NCI-H526 (cell line): ENCODE data around the gene CES3.
"Not testable (repeated sequence)": the region's sequence is repeated elsewhere in the genome, so short reads cannot be mapped to it uniquely, and the experiment has no call there.

Experiments used
- DNase-seq, 2 experiments: peaks; one replicate each; lab custom pipeline; 2025; lab: John Stamatoyannopoulos, UW

CES3 gene

DNA sequence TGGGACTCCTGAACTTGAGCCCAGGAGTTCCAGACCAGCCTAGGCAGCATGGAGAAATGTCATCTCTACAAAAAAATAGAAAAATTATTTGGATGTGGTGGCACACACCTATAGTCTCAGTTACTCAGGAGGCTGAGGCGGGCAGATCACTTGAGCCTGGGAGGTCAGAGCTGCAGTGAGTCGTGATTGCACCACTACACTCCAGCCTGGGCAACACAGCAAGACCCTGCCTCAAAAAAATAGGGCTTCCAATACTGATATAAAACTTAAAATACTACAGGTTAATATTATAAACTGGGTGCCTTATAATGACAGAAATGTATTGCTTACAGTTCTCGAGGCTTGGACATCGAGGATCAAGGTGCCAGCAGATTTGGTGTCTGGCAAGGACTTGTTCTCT is 15.1 kb upstream of the CES3 start:
- no peak for DNase-seq

DNA sequence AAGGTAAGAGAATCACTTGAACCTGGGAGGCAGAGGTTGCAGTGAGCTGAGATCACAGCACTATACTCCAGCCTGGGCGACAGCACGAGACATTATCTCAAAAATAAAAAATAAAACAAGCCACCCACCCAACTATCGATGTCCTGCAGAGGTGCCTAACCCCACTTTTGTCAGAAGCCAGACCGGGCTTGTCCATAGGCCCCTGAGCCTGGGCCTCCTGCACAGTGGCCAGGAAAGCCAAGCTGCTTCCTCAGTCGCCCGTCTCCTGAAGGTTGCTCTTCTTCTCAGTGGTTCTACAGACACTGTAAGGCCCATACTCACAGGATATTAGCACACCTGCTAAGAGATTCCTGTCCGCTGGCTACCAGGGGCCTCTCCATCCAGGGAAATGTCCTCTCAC is 14.5 kb upstream of the CES3 start:
- DNase-seq = no peak

- no peak for DNase-seq
Measured at GRCh38 chr16:66946974-66947301, 14.1 kb upstream of the CES3 start.

- DNase-seq = peak; percentile 70 to 75
Measured at GRCh38 chr16:66947302-66948065, 13.6 kb upstream of the CES3 start.

- peak in 1 of 2 experiments; percentile 44 for DNase-seq
Measured at GRCh38 chr16:66948134-66948836, 12.8 kb upstream of the CES3 start.

GRCh38 chr16:66948837-66949225 is 12.2 kb upstream of the CES3 start:
- DNase-seq = no peak

- no peak for DNase-seq
Measured at GRCh38 chr16:66949472-66949871, 11.6 kb upstream of the CES3 start.

DNA sequence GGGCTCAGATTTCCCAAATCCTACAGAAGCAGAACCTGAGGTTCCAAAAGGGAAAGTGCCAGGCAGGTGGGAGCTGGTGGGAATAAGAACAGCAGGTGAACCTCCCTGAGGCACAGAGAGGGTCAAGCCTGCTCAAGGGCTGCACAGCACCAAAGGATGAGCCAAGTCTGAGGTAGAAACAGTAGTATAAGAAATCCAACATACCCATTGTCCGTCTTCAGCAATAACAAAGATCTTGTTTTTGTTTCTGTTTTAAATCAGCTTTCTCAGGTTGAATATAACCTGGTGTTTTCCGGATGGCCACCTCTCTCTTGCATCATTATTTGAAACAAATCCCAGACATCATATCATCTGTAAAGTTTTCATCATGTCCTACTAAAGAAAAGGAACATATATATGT is 10.6 kb upstream of the CES3 start:
- DNase-seq = no peak

- DNase-seq = no peak
Measured at GRCh38 chr16:66950971-66951790, 9.9 kb upstream of the CES3 start.

GRCh38 chr16:66952430-66953110 is 8.5 kb upstream of the CES3 start:
- no peak for DNase-seq

DNA sequence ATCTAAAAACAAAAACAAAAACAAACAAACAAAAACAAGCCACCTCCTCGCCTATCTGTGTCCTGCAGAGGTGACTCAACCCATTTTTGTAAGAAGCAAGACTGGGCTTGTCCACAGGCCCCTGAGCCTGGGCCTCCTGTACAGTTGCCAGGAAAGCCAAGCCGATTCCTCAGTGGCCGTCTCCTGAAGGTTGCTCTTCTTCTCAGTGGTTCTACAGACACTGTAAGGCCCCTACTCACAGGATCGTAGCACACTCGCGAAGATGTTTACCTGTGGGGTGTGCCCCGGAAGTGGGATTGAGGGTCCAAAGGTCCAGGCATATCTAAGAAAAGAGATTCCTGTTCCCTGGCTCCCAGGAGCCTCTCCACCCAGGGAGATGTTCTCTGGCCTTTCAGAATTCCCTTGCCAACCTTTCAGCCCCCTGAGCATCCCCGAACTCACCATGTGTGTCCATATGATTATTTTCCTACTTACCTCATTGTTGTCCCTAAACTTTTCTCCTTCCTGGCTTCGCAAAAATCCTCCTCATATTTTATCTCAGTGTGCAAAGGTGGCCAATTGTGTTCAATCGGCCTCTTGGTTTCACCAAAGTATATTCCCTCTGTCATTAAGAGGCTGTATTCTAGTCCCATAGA is 7.5 kb upstream of the CES3 start:
- no peak for DNase-seq

GRCh38 chr16:66954097-66954659 is 6.9 kb upstream of the CES3 start:
- peak; percentile 37 to 72 for DNase-seq

- not testable (repeated sequence) for DNase-seq
Measured at GRCh38 chr16:66955363-66956153, 5.5 kb upstream of the CES3 start.

- not testable (repeated sequence) for DNase-seq
Measured at GRCh38 chr16:66956154-66956457, 5.0 kb upstream of the CES3 start.

- DNase-seq = no peak
Measured at GRCh38 chr16:66958857-66959703, 2.0 kb upstream of the CES3 start.

GRCh38 chr16:66959704-66960161 is 1.3 kb upstream of the CES3 start:
- DNase-seq = no peak

- no peak for DNase-seq
Measured at GRCh38 chr16:66960270-66960669, 796 bp upstream of the CES3 start.

GRCh38 chr16:66961914-66962313 is 848 bp downstream of the CES3 start:
- DNase-seq = no peak

GRCh38 chr16:66964049-66964448 is 3.0 kb downstream of the CES3 start:
- no peak for DNase-seq

DNA sequence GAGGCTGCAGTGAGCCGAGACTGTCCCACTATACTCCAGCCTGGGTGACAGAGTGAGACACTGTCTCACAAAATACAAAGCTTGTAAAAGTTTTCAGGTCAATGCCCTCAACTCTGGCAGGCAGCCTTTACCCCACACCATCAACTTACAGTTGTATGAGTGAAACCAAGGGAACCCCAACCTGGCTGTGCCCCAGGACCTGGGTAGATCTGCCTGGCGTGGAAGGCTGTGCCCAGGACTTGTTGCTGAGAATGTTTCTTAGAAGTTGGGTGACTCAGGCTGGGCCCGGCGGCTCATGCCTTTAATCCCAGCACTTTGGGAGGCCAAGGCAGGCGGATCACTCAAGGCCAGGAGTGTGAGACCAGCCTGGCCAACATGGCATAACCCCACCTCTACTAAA is 7.8 kb downstream of the CES3 start:
- DNase-seq = no peak
